AG04449 (cell line): ENCODE results near the gene TECPR1.

Experiments
- CTCF ChIA-PET: fragments of 350-600 bp; formaldehyde crosslinking; extraction: SDS; loops from one replicate; lab custom pipeline; 2021; ENCODE audit warnings: antibody characterized with exemption; lab: Yijun Ruan, JAX
- POLR2A ChIA-PET: fragments of 400-600, 350-600 bp; formaldehyde crosslinking; extraction: SDS; loops from one replicate; lab custom pipeline; 2020; ENCODE audit warnings: antibody characterized with exemption, inconsistent platforms; lab: Yijun Ruan, JAX
- DNase-seq: peaks from one replicate; pipeline ENCODE4 v3.0.0-alpha.2; 2010; ENCODE audit warnings: low read depth, low spot score
- H3K4me3 ChIP-seq: 2 replicates; pipeline ENCODE4 v1.5.1; 2011; ENCODE audit warnings: low read depth, mild to moderate bottlenecking, control low read depth, low read length
- TF ChIP-seq, protein P1 (sequence below): IDR thresholded peaks from one replicate; pipeline ENCODE4 v1.5.1; 2011; ENCODE audit warnings: mild to moderate bottlenecking, moderate library complexity, low read length, control low read depth, inconsistent platforms; ENCODE audit not compliant: insufficient read depth; ENCODE audit errors: missing control alignments

The TECPR1 gene

DNA sequence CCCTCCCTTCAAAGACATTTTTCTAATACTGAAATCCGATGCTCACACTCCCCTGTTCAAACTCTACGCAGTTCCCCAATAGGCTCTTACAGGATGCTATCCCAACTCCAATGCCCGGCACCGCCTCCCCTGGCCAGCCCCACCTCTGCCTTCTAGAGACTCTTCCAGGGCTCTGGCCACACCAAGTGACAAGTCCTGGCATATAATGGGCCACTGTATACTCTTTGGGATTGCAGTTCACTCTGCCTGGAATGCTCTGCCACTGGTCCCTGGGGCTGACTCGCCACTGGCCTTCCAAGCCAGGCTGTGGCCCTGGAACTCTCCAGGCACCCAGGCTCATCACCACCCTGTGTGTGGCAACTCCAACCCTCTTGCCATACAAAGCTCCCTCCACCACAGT is 26.4 kb upstream of the TECPR1 start:
- CTCF ChIA-PET = no interaction called here
- DNase-seq = no peak
- TF ChIP-seq, protein P1, sequence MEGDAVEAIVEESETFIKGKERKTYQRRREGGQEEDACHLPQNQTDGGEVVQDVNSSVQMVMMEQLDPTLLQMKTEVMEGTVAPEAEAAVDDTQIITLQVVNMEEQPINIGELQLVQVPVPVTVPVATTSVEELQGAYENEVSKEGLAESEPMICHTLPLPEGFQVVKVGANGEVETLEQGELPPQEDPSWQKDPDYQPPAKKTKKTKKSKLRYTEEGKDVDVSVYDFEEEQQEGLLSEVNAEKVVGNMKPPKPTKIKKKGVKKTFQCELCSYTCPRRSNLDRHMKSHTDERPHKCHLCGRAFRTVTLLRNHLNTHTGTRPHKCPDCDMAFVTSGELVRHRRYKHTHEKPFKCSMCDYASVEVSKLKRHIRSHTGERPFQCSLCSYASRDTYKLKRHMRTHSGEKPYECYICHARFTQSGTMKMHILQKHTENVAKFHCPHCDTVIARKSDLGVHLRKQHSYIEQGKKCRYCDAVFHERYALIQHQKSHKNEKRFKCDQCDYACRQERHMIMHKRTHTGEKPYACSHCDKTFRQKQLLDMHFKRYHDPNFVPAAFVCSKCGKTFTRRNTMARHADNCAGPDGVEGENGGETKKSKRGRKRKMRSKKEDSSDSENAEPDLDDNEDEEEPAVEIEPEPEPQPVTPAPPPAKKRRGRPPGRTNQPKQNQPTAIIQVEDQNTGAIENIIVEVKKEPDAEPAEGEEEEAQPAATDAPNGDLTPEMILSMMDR = no peak
- POLR2A ChIA-PET = no interaction called here
- H3K4me3 ChIP-seq = no peak overlapping the region

DNA sequence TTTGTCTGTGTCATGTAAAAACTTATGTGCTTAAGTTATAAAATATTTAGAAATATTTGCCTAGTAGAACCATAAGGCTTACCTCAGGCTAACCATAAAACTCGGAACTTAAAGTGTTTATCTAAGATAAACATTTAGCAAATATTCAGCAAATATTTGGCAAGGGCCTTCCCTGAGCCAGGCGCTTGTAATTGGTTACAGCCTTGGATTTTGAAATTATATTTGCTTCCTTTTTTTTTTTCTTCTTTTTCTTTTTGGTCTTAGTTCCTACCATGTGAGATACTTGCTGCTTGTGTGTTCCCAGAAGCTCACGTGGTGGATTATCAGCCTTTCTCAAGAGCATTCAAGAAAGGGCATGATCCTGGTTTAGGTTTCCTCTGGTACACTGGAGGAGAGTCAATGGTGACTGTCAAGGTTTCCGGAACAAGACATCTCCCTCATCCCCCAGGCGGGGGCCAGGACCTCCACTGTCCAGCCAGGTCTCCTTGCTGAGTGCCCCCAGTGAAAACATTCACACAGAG is 24.3 kb upstream of the TECPR1 start:
- TF ChIP-seq, protein P1 = no peak
- H3K4me3 ChIP-seq = no peak overlapping the region
- ChIA-PET POLR2A (no interaction called here), CTCF (no interaction called here)
- DNase-seq = no peak

DNA sequence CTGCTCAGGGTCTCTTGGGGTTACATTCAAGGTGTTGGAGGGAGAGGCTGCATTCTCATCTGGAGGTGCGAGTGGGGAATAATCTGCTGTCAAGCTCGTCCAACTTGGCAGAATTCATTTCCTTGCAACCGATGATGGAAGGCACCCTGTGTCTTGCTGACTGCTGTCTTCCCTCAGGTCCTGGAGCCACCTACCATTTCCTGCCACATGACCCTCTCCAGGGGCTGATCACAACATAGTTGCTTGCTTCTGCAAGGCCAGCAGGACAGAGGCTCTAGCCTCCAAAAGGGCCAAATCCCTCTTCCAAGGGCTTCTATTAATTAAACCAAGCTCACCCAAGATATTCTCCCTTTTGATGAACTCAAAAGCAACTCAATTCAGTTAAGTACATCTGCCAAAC is 15.3 kb upstream of the TECPR1 start:
- ChIA-PET CTCF (interaction anchor here (0.6 to 2.4 kb wide), 7 partner anchors 9 to 574 kb away, joined by 3 to 13 read pairs (median 4); partner anchors contain the start of gene BAIAP2L1), POLR2A (no interaction called here)
- no peak overlapping the region for H3K4me3 ChIP-seq
- TF ChIP-seq, protein P1 = no peak
- no peak for DNase-seq

DNA sequence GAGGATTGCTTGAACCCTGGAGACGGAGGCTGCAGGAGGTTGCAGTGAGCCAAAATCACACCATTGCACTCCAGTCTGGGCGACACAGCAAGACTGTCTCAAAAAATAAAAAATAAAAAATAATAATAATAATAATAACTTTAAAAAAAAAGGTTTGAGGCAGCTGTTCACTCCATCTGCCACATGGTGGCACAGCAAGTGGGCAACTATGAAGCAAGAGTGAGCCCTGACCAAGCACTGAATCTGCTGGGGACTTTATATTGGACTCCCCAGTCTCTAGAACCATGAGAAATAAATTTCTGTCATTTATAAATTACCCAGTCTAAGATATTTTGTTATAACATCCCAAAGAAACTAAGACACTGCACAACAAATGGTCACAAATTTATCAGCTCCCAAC is 14.8 kb upstream of the TECPR1 start:
- ChIA-PET CTCF (interaction anchor here (0.9 to 2.4 kb wide), 7 partner anchors 9 to 574 kb away, joined by 3 to 13 read pairs (median 4); partner anchors contain the start of gene BAIAP2L1), POLR2A (no interaction called here)
- TF ChIP-seq, protein P1 = peak; percentile 4
- no peak for DNase-seq
- no peak overlapping the region for H3K4me3 ChIP-seq

DNA sequence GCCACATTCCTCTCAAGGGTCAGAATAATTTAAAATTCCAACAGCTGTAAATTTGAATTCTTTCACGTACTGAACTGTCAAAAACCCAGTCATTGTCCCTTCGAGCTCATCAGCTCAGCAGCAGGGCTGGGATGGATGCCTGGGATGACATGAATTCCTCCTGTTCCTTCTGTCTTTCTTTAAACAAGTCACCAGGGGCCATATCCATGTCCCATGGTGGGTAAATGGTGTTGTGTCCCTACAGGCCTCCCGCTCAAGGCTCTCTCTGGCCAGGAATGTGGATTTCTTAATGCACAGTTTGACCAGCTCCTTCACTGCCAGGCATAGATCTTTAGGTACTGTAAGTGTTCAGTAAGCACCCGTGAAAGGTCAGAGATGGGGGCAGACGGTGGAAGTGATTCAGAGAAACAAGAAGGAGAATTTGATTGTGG is 13.8 kb upstream of the TECPR1 start:
- DNase-seq = no peak
- ChIA-PET CTCF (interaction anchor here (1.0 to 2.4 kb wide), 4 partner anchors 12 to 136 kb away, joined by 3 to 13 read pairs (median 5); partner anchors contain the start of gene BAIAP2L1), POLR2A (no interaction called here)
- TF ChIP-seq, protein P1 = no peak
- H3K4me3 ChIP-seq = no peak overlapping the region

DNA sequence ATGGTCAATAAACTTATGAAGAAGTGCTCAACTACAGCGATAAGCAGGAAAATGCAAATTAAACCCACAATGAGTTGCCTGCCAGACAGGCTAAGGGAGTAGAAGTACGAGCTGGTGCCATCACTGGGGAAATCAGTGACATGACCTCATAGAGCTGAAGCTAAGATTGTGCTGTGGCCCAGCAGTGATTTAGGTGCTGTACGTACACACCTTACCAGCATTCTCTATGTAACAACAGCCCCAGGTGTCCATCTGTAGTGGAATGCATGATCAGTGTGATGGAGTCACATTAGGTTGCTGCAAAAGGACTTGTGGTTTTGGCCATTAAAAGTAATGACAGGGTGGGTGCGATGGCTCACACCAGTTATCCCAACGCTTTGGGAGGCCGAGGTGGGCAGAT is 5.7 kb upstream of the TECPR1 start:
- DNase-seq = no peak
- no peak overlapping the region for H3K4me3 ChIP-seq
- ChIA-PET POLR2A (no interaction called here), CTCF (interaction anchor here (1.2 kb wide), 1 partner anchor 9 kb away, joined by 3 read pairs; no protein-coding TSS in a partner anchor)
- TF ChIP-seq, protein P1 = no peak
